NB4 (cell line): ENCODE data around the gene SPATA3.

Experiments used
- DNase-seq: peaks from one replicate; pipeline ENCODE4 v3.0.0; 2010; ENCODE audit warnings: low read depth
- H3K4me3 ChIP-seq: one replicate; pipeline ENCODE4 v1.5.1; 2011; ENCODE audit warnings: mild to moderate bottlenecking, low read depth, low read length, moderate library complexity
- MAX ChIP-seq: IDR thresholded peaks from 2 replicates; pipeline ENCODE4 v1.6.1; 2011; ENCODE audit warnings: low read depth, low read length
- MYC ChIP-seq: IDR thresholded peaks from 2 replicates; pipeline ENCODE4 v1.6.1; 2011; ENCODE audit warnings: low read depth, low read length
- POLR2A ChIP-seq: IDR thresholded peaks from 2 replicates; pipeline ENCODE4 v1.6.1; 2011; ENCODE audit warnings: mild to moderate bottlenecking; ENCODE audit not compliant: insufficient read length; ENCODE audit errors: extremely low read depth

The SPATA3 gene

GRCh38 chr2:231057590-231057989 lies 61.7 kb downstream of the SPATA3 start:
- TF ChIP-seq POLR2A: no peak
- no peak for TF ChIP-seq MAX
- no peak for TF ChIP-seq MYC
- H3K4me3 ChIP-seq: peak overlapping the region; percentile 94
- DNase-seq: no peak
